HG02973 (cell line): ENCODE results near the gene GSC2.

Source experiments
- ATAC-seq: cut with Tn5 transposase; IDR thresholded peaks from one replicate; pipeline ENCODE4 v1.9.1; 2021; ENCODE audit warnings: moderate library complexity; ENCODE audit not compliant: unreplicated experiment

GSC2 gene

DNA sequence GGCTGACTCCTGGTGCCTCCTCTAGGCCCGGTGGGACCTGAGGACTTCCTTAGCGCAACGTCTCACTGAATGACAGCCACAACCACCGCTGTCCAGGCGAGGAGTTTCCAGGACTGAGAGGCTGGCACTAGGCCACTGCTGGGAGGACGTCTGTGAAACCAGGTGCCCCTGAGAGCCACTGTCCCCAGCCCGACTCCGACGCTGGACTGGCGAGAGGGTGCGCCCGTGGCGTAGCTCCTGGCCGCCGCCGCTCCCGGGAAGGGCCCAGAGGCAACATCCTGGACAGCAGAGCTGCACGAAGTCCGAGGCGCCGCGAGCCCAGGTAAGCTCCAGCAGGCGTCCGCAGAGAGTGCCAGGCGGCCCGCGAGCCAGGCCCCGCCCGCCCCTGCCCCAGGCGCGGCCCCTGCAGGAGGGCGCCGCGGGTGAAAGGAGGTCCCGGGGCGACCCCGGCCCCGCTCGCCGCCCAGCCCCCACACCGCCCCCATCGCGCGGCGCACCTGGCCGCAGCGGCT, 28.4 kb downstream of the GSC2 start:
- no peak for ATAC-seq

DNA sequence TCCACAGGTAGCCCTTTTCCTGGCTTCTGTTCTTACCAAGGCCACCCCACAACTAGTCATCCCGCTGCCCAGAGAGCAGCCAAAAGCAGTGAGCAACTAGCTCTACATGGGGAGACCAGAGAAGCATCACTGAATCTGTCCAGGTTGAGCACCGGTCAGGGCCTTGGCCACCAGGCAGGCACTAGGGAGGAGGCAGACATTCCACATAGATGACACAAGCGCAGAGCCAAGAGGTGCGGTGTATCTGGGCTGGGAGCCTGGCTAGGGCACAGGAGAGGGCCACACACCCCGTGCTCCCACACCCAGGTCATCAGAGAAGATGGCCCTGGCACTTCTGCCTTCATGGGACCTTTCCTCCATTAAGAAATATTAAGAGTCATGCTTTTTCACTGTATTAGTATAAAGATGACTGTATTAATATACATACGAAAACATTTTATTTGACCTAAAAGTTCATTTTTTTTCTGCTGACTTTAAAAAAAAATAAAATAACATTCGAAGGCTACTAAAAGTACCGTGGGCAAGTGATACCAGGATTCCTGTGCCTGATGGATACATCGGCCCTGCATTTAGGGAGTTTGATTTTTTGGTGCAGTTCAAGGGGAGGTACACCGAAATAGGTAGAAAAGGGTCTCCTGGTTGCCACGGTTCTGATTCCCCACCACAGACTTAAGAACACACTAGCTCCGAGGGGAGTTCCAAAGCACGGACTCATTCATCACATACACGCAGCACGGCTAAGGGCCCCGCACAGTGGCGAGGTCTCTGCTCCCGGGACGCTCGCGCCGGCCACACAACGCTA, 29.1 kb downstream of the GSC2 start:
- ATAC-seq = no peak

DNA sequence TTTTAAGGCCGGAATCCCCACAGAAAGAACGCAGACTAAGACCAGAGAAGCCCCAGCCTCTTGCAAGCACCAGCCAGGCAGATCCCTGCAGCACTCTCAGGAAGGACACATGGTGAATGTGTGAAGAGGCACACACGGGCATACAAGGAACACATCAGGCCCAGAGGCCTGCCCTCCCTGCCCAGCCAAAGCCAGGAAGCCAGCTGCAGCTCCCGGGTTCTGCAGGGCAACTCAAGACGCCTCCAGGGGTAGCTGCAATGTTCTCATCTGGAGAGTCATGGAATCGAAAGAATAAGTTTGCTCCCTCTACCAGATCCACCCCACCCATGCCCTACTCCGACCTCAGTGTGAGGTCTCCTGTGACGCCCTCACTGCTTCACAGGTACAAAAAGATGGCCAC, 30.1 kb downstream of the GSC2 start:
- no peak for ATAC-seq

- peak; percentile 43 for ATAC-seq
These were observed 31.7 kb downstream of the GSC2 start for GRCh38 chr22:19118329-19118880.

DNA sequence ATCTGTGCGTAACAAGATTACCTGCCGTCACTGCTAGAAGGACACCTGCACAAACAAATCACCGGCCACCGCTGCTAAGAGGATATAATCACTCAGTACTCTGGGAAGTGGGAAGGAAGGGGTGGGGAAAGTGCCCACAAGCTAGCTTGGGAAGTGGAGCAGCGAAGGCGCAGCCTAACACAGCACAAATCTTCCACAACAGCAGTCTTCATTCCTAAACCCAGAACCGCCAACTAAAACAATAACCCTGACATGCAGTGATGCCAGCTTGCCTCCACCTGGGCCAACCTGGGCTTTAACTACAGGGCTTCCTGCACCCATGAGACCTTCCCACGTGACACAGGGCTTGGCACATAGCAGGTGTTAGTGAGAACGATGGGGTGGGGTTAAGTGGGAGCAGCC, 33.0 kb downstream of the GSC2 start:
- no peak for ATAC-seq

DNA sequence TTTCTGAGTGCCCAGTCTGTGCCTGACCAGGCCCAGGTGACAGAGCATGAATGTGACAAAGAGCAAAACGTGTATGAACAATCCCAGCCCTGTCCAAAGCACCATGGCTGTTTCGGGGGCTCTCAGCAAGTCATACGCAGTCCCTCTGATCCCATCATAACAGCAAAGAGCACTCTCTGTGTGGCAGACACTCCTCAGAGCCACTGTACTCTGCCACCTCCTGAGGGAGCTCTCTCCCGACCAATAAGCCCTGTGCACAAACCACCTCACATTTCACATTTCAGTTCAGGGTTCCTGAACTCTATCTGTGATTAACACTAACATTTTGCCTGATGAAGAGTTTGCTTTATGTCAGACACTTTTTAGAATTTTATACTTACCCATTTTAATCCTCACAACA, 34.5 kb downstream of the GSC2 start:
- no peak for ATAC-seq

GRCh38 chr22:19114984-19115552, 35.0 kb downstream of the GSC2 start:
- no peak for ATAC-seq

DNA sequence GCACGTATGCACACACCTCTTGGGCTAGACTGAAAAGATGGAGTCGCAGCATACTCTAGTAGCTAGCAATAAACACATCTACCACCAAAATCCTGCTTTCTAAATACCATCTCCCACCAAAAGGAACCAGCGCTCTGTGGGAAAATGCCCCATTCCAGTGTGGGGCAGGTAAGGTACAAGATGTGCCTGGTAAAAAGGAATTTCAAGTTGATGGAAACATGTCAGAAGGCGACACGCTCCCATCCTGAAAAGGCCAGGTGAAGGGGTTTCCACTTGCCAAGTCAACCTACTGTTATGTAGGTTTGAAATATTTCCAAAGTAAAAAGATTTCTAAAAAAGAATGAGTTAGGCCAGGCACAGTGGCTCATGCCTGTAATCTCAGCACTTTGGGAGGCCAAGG, 36.7 kb downstream of the GSC2 start:
- ATAC-seq = no peak

GRCh38 chr22:19111584-19111983, 38.5 kb downstream of the GSC2 start:
- ATAC-seq = no peak

DNA sequence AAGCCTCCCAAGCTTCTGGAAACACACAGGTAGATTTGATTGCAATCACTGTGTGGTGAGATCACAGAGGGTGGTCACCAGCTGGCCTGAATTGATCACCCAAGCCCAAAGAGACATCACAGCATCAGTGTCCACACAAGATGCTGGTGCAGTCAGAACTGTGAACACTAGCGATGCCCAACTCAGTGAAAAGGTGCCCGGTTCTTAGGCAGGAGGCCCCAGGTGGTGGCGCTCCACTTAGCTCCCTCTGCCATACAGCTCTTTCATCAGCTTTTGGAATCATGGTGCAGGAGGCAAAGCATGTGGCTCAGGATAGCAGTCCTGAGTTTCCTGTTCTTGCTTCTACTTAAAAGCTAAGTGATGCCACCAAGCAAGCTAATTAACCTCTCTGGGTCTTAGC, 39.0 kb downstream of the GSC2 start:
- no peak for ATAC-seq

DNA sequence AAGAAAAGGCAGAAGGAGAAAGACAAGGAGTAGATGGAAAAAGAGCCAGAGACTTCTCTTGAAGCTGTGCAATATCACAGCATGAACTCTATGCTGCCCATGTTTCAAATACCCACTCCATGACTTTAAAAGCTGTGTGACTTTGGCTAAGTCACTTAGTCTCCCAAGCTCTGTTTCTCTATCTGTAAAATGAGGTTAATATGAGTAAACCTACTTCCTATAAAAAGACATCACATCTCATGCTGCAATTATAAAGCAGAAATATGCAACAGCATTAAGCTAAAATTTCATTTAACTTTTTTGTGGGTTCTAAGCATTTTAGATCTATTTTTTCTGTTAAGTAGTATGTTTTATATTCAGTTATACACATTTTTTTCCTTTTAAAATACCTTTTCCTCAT, 39.4 kb downstream of the GSC2 start:
- no peak for ATAC-seq

GRCh38 chr22:19110064-19110458, 40.0 kb downstream of the GSC2 start:
- ATAC-seq = no peak

GRCh38 chr22:19109198-19110063, 40.7 kb downstream of the GSC2 start:
- ATAC-seq = peak; percentile 77

GRCh38 chr22:19108807-19109197, 41.3 kb downstream of the GSC2 start:
- ATAC-seq = no peak

- no peak for ATAC-seq
These were observed 42.4 kb downstream of the GSC2 start for GRCh38 chr22:19107730-19108074.

GRCh38 chr22:19106886-19107729, 43.0 kb downstream of the GSC2 start:
- ATAC-seq = no peak

DNA sequence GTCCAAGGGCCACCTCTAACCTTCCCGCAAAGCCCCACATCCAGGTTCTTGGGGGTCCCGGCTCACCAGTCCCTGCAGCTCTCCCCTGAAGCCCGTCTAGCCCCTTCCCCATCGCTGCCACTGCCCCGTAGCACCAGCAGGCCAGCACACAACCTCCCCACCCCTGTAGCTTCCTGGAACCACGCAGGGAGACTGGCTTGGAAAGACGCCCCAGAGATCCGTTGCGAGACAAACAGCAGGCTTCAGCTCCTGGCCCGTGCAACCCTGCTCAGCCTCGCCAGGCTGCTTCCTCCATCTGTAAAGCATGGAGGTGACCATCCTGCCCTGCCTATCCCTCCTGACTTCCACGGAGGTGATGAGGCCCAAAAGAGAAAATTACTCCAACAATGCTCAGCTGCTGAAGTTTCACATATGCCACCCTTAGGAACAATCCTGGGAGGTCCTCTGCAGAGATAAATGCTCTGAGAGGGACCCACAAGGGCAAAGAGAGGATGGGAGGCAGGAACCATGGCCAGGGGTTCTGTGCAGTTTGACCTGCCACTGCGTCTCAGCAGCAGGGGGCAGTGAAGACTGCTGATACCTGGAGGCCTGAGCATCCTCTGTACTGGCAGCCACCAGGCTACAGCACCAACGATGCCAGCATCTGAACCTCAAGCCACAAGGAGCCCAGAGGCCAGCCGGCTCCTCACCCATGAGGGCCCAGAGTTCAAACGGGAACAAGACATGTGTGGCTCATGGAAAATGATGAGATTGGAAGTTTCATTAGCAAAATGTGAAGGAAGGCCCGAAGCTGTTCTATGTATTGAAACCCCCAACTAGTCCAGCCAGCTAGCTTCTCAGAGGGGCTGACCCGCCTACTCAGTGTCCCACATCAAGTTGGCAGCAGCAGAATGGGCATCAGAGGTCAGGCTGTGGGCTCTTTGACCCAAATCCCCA, 44.0 kb downstream of the GSC2 start:
- ATAC-seq = no peak

DNA sequence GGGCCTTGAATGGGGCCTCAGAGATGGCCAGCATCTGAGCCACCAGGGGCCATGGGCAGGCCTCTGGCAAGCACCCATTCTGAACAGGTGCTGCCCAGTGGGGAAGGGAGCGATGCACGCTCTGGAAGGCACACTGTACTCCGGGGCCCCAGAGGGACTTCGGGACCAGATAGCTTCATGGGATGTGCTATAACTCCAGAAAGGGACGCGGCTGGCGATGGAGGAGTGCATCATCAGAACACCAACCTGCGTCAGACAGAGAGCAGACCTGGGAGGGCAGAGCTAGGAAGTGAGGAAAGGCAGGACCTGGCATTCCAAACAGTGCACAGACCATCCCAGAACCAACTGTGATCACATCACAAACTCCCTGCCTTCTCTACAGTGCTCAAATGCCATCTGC, 44.6 kb downstream of the GSC2 start:
- no peak for ATAC-seq
